HEK293T (cell line): Measurements from ENCODE around the gene TULP1.

Experiments
- BHLHE40 ChIP-seq: fragments of 450-650 bp; IDR thresholded peaks from 2 replicates; pipeline ENCODE4 v1.6.1; 2016; ENCODE audit warnings: mild to moderate bottlenecking, moderate library complexity, borderline replicate concordance
- FOXA1 ChIP-seq: fragments of 450-650 bp; IDR thresholded peaks from 2 replicates; pipeline ENCODE4 v1.6.1; 2016; ENCODE audit warnings: mild to moderate bottlenecking
- FOXK2 ChIP-seq: fragments of 450-650 bp; IDR thresholded peaks from 2 replicates; pipeline ENCODE4 v1.6.1; 2016; ENCODE audit warnings: mild to moderate bottlenecking
- SP1 ChIP-seq: fragments of 450-650 bp; IDR thresholded peaks from 2 replicates; pipeline ENCODE4 v1.6.1; 2017

GRCh38 chr6:35550437-35550836 lies 37.7 kb upstream of the TULP1 start:
- TF ChIP-seq FOXK2 (no peak), SP1 (no peak), BHLHE40 (no peak), FOXA1 (no peak)
